H1 (cell line): Measurements from ENCODE around the gene MICOS13.

Experiments
- CEBPB ChIP-seq: IDR thresholded peaks from 2 replicates; pipeline ENCODE4 v1.6.1; 2012; ENCODE audit warnings: low read depth, low read length
- CHD2 ChIP-seq: IDR thresholded peaks from 2 replicates; pipeline ENCODE4 v1.6.1; 2012; ENCODE audit warnings: low read length, improper control_type of control experiment
- CREB1 ChIP-seq: IDR thresholded peaks from 2 replicates; pipeline ENCODE4 v1.6.1; 2012; ENCODE audit warnings: inconsistent platforms
- CTCF ChIP-seq, 3 experiments: IDR thresholded peaks; 1 replicate in 2 of 3; 2 replicates in 1 of 3; pipeline versions ENCODE4 v1.5.1 to v1.6.1; 2011; ENCODE audit warnings: low read length in 3 of 3, mild to moderate bottlenecking in 3 of 3, inconsistent platforms in 2 of 3, low read depth in 1 of 3, moderate library complexity in 1 of 3; ENCODE audit not compliant: insufficient read depth in 1 of 3; ENCODE audit errors: control extremely low read depth in 1 of 3
- EZH2 ChIP-seq: fragments of 200-600 bp; sonication (generic); IDR thresholded peaks from 2 replicates; pipeline ENCODE4 v1.7.1; 2012; ENCODE audit warnings: low read depth, mild to moderate bottlenecking, moderate library complexity, low read length, inconsistent platforms; ENCODE audit not compliant: severe bottlenecking
- MAX ChIP-seq: IDR thresholded peaks from 2 replicates; pipeline ENCODE4 v1.6.1; 2012; ENCODE audit warnings: inconsistent platforms
- NANOG ChIP-seq: IDR thresholded peaks from 2 replicates; pipeline ENCODE4 v1.6.1; 2011; ENCODE audit warnings: low read length, low read depth, mild to moderate bottlenecking, inconsistent platforms; ENCODE audit not compliant: insufficient read depth, poor library complexity, severe bottlenecking
- POLR2AphosphoS5 ChIP-seq: IDR thresholded peaks from 2 replicates; pipeline ENCODE4 v1.6.1; 2011; ENCODE audit warnings: low read depth, low read length
- RNF2 ChIP-seq: fragments of 200-900, 300-1000 bp; sonication (generic); IDR thresholded peaks from 2 replicates; pipeline ENCODE4 v1.7.1; 2016; ENCODE audit warnings: borderline replicate concordance, low read depth, mild to moderate bottlenecking, antibody characterized with exemption, low read length; ENCODE audit not compliant: poor library complexity, severe bottlenecking; ENCODE audit errors: missing control alignments
- SRF ChIP-seq: IDR thresholded peaks from 2 replicates; pipeline ENCODE4 v1.6.1; 2011; ENCODE audit warnings: mild to moderate bottlenecking, low read depth, low read length, moderate library complexity
- TAF1 ChIP-seq: IDR thresholded peaks from 2 replicates; pipeline ENCODE4 v1.6.1; 2011; ENCODE audit warnings: mild to moderate bottlenecking, low read depth, low read length
- TBP ChIP-seq: IDR thresholded peaks from 2 replicates; pipeline ENCODE4 v1.6.1; 2011; ENCODE audit warnings: low read depth, low read length, improper control_type of control experiment
- TCF12 ChIP-seq: IDR thresholded peaks from 2 replicates; pipeline ENCODE4 v1.6.1; 2011; ENCODE audit warnings: low read depth, mild to moderate bottlenecking, low read length
- USF2 ChIP-seq: IDR thresholded peaks from 2 replicates; pipeline ENCODE4 v1.6.1; 2011; ENCODE audit warnings: low read length, improper control_type of control experiment

- TF ChIP-seq MAX, result no peak
- no peak for TF ChIP-seq CTCF (IDR thresholded peaks at IDR 0.05; ENCODE audit: control extremely low read depth in 1 of 3, insufficient read depth in 1 of 3, low read depth in 1 of 3, low read length in 3 of 3)
- no peak for TF ChIP-seq EZH2
- no peak for TF ChIP-seq CREB1
- TF ChIP-seq USF2, result no peak
- no peak for TF ChIP-seq CEBPB
- no peak for TF ChIP-seq CHD2
- no peak for TF ChIP-seq NANOG
- TF ChIP-seq POLR2AphosphoS5, result no peak; the same call in 1 of the 2 replicates
- TF ChIP-seq TCF12, result no peak
- TF ChIP-seq TAF1, result no peak
- TF ChIP-seq TBP, result no peak
- no peak for TF ChIP-seq SRF
- no peak for TF ChIP-seq RNF2
Measured at GRCh38 chr19:5679289-5680083, 830 bp downstream of the MICOS13 start.
